Epithelial cell of esophagus (primary cell): ENCODE results near the gene PROM2.

Experiments used
- DNase-seq: peaks from one replicate; pipeline ENCODE4 v3.0.0; 2010; ENCODE audit warnings: low read depth
- H3K4me3 ChIP-seq: 2 replicates; pipeline ENCODE4 v1.5.1; 2011; ENCODE audit warnings: mild to moderate bottlenecking, low read length, control low read depth
- TF ChIP-seq, protein P1 (sequence below): IDR thresholded peaks from 2 replicates; pipeline ENCODE4 v1.5.1; 2011; ENCODE audit warnings: low read depth, mild to moderate bottlenecking, low read length, control low read depth, inconsistent platforms; ENCODE audit not compliant: insufficient read depth; ENCODE audit errors: missing control alignments

Gene PROM2

GRCh38 chr2:95328358-95329125 is 54.3 kb downstream of the PROM2 start:
- TF ChIP-seq, protein P1, sequence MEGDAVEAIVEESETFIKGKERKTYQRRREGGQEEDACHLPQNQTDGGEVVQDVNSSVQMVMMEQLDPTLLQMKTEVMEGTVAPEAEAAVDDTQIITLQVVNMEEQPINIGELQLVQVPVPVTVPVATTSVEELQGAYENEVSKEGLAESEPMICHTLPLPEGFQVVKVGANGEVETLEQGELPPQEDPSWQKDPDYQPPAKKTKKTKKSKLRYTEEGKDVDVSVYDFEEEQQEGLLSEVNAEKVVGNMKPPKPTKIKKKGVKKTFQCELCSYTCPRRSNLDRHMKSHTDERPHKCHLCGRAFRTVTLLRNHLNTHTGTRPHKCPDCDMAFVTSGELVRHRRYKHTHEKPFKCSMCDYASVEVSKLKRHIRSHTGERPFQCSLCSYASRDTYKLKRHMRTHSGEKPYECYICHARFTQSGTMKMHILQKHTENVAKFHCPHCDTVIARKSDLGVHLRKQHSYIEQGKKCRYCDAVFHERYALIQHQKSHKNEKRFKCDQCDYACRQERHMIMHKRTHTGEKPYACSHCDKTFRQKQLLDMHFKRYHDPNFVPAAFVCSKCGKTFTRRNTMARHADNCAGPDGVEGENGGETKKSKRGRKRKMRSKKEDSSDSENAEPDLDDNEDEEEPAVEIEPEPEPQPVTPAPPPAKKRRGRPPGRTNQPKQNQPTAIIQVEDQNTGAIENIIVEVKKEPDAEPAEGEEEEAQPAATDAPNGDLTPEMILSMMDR: no peak
- H3K4me3 ChIP-seq: no peak overlapping the region
- DNase-seq: no peak

GRCh38 chr2:95329401-95329800 is 55.2 kb downstream of the PROM2 start:
- H3K4me3 ChIP-seq: no peak overlapping the region
- DNase-seq: no peak
- TF ChIP-seq, protein P1: no peak

DNA sequence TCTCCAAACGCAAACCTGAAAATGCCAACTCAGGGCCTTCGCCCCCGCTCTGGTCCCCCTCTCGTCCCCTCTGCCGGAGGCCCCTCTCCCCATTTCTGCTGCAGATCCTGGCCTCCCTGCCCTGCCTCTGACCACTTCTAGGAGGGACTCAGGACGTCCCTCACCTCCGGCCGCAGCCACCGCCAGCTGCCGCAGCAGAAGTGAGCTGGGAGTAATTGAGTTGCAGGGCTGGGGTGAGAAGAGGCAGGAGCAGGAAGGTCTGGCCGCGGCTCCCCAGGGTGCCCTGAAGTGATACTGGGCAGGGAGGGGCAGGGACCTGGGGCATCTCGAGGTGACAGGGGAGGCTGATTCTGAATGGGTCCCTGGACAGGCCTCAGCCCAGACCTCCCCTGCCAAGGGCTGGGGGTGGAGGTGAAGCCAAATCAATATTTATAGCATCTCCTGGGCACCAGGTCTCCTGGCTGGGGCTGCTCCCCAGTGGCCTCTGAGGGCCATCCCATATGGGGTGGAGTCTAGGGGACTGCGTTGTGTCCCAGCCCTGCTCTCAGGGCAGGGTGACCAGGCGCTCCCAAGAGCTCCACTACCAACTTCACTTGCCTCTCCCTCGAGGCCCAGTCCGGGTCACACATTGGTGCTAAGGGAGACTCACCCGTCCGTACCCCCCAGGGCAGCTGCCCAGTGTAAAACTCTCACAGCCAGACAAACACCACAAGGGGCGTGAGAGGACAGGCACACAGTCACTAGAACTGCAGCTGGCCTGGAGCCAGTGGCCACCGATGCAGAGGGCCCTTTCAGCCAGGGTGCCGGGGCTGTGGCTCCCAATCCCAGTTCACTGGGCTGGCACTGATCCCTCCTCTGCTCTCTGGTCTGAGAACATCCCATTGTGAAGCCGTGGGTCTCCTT is 55.9 kb downstream of the PROM2 start:
- no peak for DNase-seq
- H3K4me3 ChIP-seq: no peak overlapping the region
- TF ChIP-seq, protein P1: no peak

DNA sequence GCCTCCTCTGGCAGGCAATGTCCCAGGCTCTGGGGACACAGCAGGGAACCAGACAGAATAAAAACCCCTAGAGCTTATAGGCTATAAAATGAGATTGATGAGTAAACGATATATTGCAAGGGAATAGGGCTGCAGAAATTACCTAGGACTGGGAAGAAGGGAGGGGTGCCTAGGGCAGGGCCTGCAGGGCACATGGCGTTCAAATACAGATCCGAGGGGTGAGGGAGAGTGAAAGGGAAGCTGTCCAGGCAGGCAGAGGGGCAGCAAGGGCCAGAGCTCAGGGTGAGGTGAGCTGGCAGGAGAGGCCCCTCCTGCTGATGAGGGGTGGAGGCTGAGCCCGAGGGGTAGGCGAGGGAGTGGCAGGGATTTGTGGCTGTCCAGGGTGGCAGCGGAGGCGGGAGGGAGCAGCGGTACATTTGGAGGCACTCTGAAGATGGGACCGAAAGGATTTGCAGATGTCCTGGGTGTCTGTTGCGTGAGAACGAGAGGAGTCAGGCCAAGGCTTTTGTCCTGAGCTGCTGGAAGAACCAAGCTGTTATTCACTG is 56.6 kb downstream of the PROM2 start:
- TF ChIP-seq, protein P1: no peak
- no peak overlapping the region for H3K4me3 ChIP-seq
- no peak for DNase-seq

DNA sequence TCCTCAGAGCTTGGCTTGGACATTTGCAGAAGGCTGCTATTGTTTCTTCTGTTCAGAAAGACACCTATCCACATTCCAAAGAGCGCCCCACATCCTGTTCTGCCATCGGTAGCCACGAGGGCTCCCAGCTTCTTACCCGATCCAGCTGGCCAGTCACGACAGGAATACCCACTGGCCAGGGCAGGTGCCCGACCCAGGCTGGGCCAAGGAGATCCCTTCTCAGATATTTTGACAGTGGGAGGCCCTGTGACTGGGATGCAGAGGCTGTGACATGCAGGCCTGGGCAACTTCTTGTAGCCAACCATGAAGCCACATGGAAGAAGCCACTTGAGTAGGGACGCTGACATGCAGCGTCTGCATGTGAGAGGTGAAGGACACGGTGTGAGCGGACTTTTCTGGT is 57.4 kb downstream of the PROM2 start:
- DNase-seq: no peak
- TF ChIP-seq, protein P1: no peak
- no peak overlapping the region for H3K4me3 ChIP-seq

DNA sequence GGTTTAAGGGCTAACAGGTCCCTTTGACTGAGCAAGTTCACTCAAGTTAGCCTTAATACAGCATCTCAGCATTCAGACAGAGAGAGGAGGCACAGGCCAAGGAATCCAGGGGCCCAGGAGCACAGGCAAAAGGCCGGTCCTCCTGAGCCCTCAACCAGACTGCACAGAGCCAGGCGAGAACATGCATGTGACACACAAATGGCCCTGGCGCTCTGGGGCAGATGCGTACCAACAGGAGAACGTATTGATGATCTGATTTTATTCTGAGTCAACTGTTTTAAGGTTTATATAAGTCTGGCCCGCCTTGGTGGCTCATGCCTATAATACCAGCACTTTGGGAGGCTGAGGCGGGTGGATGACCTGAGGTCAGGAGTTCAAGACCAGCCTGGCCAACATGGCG is 57.8 kb downstream of the PROM2 start:
- TF ChIP-seq, protein P1: no peak
- H3K4me3 ChIP-seq: no peak overlapping the region

More for the DNA sequence above, 57.8 kb downstream of the PROM2 start:
- DNase-seq: no peak
